Measurements from ENCODE around the gene CCDC102B.
"Not testable (repeated sequence)": the region's sequence is repeated elsewhere in the genome, so short reads cannot be mapped to it uniquely, and the experiment has no call there.

CCDC102B gene

GRCh38 chr18:68972176-68972575 is 174.3 kb downstream of the CCDC102B start:
- no peak for DNase-seq (ENCODE audit: low read depth, low spot score)

- no peak for DNase-seq (ENCODE audit: low read depth, low spot score)
Measured at GRCh38 chr18:68979737-68980136, 181.9 kb downstream of the CCDC102B start.

- no peak for DNase-seq (ENCODE audit: low read depth, low spot score)
Measured at GRCh38 chr18:68983126-68983525, 185.2 kb downstream of the CCDC102B start.

GRCh38 chr18:68984342-68984741 is 186.5 kb downstream of the CCDC102B start:
- no peak for DNase-seq (ENCODE audit: low read depth, low spot score)

- DNase-seq (ENCODE audit: low read depth, low spot score) = no peak
Measured at GRCh38 chr18:68985172-68985820, 187.4 kb downstream of the CCDC102B start.

GRCh38 chr18:68991286-68991685 is 193.4 kb downstream of the CCDC102B start:
- peak; percentile 49 for DNase-seq (ENCODE audit: low read depth, low spot score)

GRCh38 chr18:68992719-68993482 is 195.0 kb downstream of the CCDC102B start:
- no peak for DNase-seq (ENCODE audit: low read depth, low spot score)

GRCh38 chr18:68995675-68996074 is 197.8 kb downstream of the CCDC102B start:
- DNase-seq (ENCODE audit: low read depth, low spot score) = no peak

- DNase-seq (ENCODE audit: low read depth, low spot score) = no peak
Measured at GRCh38 chr18:68997845-68998244, 200.0 kb downstream of the CCDC102B start.

- DNase-seq (ENCODE audit: low read depth, low spot score) = no peak
Measured at GRCh38 chr18:69000366-69000765, 202.5 kb downstream of the CCDC102B start.

- DNase-seq (ENCODE audit: low read depth, low spot score) = no peak
Measured at GRCh38 chr18:69002233-69002632, 204.4 kb downstream of the CCDC102B start.

GRCh38 chr18:69006212-69006611 is 208.3 kb downstream of the CCDC102B start:
- not testable (repeated sequence) for DNase-seq (ENCODE audit: low read depth, low spot score)

- no peak for DNase-seq (ENCODE audit: low read depth, low spot score)
Measured at GRCh38 chr18:69008538-69008937, 210.7 kb downstream of the CCDC102B start.

GRCh38 chr18:69021211-69021805 is 223.4 kb downstream of the CCDC102B start:
- DNase-seq (ENCODE audit: low read depth, low spot score) = no peak

GRCh38 chr18:69022426-69022825 is 224.5 kb downstream of the CCDC102B start:
- no peak for DNase-seq (ENCODE audit: low read depth, low spot score)

- DNase-seq (ENCODE audit: low read depth, low spot score) = no peak
Measured at GRCh38 chr18:69031571-69031970, 233.7 kb downstream of the CCDC102B start.

- DNase-seq (ENCODE audit: low read depth, low spot score) = no peak
Measured at GRCh38 chr18:69032009-69032408, 234.1 kb downstream of the CCDC102B start.

GRCh38 chr18:69035756-69036155 is 237.9 kb downstream of the CCDC102B start:
- no peak for DNase-seq (ENCODE audit: low read depth, low spot score)

GRCh38 chr18:69044215-69044614 is 246.3 kb downstream of the CCDC102B start:
- DNase-seq (ENCODE audit: low read depth, low spot score) = no peak

GRCh38 chr18:69064063-69064462 is 266.2 kb downstream of the CCDC102B start:
- no peak for DNase-seq (ENCODE audit: low read depth, low spot score)

- no peak for DNase-seq (ENCODE audit: low read depth, low spot score)
Measured at GRCh38 chr18:69067048-69067447, 269.2 kb downstream of the CCDC102B start.

- DNase-seq (ENCODE audit: low read depth, low spot score) = no peak
Measured at GRCh38 chr18:69071680-69072079, 273.8 kb downstream of the CCDC102B start.

- no peak for DNase-seq (ENCODE audit: low read depth, low spot score)
Measured at GRCh38 chr18:69081846-69082245, 284.0 kb downstream of the CCDC102B start.
